Measurements from ENCODE around the gene LCAT. TPM values are rescaled to one million over a fixed set of nuclear protein-coding genes. Genes with fewer than 3 reads are reported as not detected.

LCAT gene
- total and polyA plus RNA-seq, 2 experiments from 2014 or later: 13.7 to 18.9 TPM

- no peak for TF ChIP-seq ZNF462 (CRISPR knock-in tag; IDR thresholded peaks at IDR 0.05)
- TF ChIP-seq, protein P1, sequence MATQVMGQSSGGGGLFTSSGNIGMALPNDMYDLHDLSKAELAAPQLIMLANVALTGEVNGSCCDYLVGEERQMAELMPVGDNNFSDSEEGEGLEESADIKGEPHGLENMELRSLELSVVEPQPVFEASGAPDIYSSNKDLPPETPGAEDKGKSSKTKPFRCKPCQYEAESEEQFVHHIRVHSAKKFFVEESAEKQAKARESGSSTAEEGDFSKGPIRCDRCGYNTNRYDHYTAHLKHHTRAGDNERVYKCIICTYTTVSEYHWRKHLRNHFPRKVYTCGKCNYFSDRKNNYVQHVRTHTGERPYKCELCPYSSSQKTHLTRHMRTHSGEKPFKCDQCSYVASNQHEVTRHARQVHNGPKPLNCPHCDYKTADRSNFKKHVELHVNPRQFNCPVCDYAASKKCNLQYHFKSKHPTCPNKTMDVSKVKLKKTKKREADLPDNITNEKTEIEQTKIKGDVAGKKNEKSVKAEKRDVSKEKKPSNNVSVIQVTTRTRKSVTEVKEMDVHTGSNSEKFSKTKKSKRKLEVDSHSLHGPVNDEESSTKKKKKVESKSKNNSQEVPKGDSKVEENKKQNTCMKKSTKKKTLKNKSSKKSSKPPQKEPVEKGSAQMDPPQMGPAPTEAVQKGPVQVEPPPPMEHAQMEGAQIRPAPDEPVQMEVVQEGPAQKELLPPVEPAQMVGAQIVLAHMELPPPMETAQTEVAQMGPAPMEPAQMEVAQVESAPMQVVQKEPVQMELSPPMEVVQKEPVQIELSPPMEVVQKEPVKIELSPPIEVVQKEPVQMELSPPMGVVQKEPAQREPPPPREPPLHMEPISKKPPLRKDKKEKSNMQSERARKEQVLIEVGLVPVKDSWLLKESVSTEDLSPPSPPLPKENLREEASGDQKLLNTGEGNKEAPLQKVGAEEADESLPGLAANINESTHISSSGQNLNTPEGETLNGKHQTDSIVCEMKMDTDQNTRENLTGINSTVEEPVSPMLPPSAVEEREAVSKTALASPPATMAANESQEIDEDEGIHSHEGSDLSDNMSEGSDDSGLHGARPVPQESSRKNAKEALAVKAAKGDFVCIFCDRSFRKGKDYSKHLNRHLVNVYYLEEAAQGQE (IDR thresholded peaks at IDR 0.05; ENCODE audit: unreplicated experiment): no peak
- TF ChIP-seq, protein P2, sequence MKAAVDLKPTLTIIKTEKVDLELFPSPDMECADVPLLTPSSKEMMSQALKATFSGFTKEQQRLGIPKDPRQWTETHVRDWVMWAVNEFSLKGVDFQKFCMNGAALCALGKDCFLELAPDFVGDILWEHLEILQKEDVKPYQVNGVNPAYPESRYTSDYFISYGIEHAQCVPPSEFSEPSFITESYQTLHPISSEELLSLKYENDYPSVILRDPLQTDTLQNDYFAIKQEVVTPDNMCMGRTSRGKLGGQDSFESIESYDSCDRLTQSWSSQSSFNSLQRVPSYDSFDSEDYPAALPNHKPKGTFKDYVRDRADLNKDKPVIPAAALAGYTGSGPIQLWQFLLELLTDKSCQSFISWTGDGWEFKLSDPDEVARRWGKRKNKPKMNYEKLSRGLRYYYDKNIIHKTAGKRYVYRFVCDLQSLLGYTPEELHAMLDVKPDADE (IDR thresholded peaks at IDR 0.05): no peak
- no peak for TF ChIP-seq STAT1 (IDR thresholded peaks at IDR 0.05; ENCODE audit: unreplicated experiment)
Measured at GRCh38 chr16:67949645-67950044, 5.7 kb upstream of the LCAT start (continued).

DNA sequence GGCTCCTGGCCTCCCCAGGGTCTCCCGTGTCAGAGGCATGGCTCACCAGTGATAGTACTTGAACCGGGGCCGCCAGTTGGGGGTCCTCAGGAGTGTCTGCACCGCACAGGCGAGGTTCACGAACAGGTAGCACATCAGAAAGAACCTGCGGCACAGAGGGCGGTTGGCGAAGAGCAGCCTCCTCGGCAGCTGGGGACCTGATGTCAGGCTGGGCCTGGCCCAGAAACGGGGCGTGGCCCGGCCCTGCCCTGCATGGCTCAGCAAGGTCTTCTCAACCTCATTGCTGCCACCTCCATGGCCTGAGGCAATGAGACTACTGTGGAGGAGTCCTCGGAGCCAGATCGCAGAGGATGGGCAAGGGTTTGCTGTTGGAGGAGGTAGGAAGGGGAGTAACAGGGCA is 4.1 kb upstream of the LCAT start:
- Histone ChIP-seq H3K4me1 (ENCODE audit: insufficient read depth) (no peaks in the 10 kb centered on the region), H3K27ac (ENCODE audit: low read depth) (no peak overlapping the region), H3K4me2 (no peak overlapping the region), H3K4me3 (no peak overlapping the region), H3F3A (replicated peaks; ENCODE audit: low read depth) (no peaks in the 10 kb centered on the region), H3K9me2 (ENCODE audit: insufficient read depth) (no peaks in the 10 kb centered on the region), H3K36me3 (ENCODE audit: insufficient read depth) (peaks cover 13% of the 10 kb centered on the region; the same call in 1 of the 2 replicates), H2AFZ (no peak overlapping the region), H3K27me3 (ENCODE audit: insufficient read depth) (no peaks in the 10 kb centered on the region), H3K79me2 (replicated peaks; ENCODE audit: insufficient read depth) (no peaks in the 10 kb centered on the region), H4K20me1 (replicated peaks; ENCODE audit: insufficient read depth) (no peaks in the 10 kb centered on the region; the same call in 1 of the 2 replicates)
- ATAC-seq (no peak), DNase-seq (ENCODE audit: low spot score) (no peak)
- Mint-ChIP-seq H3K27me3 (ENCODE audit: insufficient read depth, low read depth, poor library complexity) (peaks cover 4% of the 10 kb centered on the region), H3K36me3 (ENCODE audit: low read depth) (peaks cover 40% of the 10 kb centered on the region), H3K4me3 (no peak overlapping the region), H3K4me1 (no peaks in the 10 kb centered on the region), H3K27ac (no peak overlapping the region), H3K9me3 (no peaks in the 10 kb centered on the region)
- TF ChIP-seq, protein P1 (IDR thresholded peaks at IDR 0.05; ENCODE audit: unreplicated experiment): no peak
- TF ChIP-seq JUNB (IDR thresholded peaks at IDR 0.05; ENCODE audit: unreplicated experiment): no peak
- no peak for TF ChIP-seq NANOG (IDR thresholded peaks at IDR 0.05; ENCODE audit: borderline replicate concordance)

Data from GM23338 (cell line).